ENCODE data around the gene SCAND1. TPM values are rescaled to one million over a fixed set of nuclear protein-coding genes. Genes with fewer than 3 reads are reported as not detected.

SCAND1 gene
- total RNA-seq, 3 donors from 2014 or later: 87.5 to 103 (median 89.6) TPM

GRCh38 chr20:35908007-35908406 lies 46.3 kb downstream of the SCAND1 start:
- H3K4me1 ChIP-seq: no peaks in the 10 kb centered on the region
- H3K9me3 ChIP-seq: no peaks in the 10 kb centered on the region
- no peak for DNase-seq (ENCODE audit: low spot score in 2 of 2)
- H3K27ac ChIP-seq: no peak overlapping the region
- no peaks in the 10 kb centered on the region for H3K36me3 ChIP-seq
- no peak for TF ChIP-seq POLR2A (IDR thresholded peaks at IDR 0.05)
- no peak for TF ChIP-seq POLR2AphosphoS5 (IDR thresholded peaks at IDR 0.05)
- TF ChIP-seq CTCF (IDR thresholded peaks at IDR 0.05): no peak
- intact Hi-C loops (cut with DNase I; ENCODE audit: low total_unique reads): no loop called here
- H3K4me3 ChIP-seq: no peak overlapping the region
- no peaks in the 10 kb centered on the region for H3K27me3 ChIP-seq

- no peaks in the 10 kb centered on the region for H3K4me1 ChIP-seq
- H3K9me3 ChIP-seq: no peaks in the 10 kb centered on the region
- DNase-seq (ENCODE audit: low spot score in 2 of 2): no peak
- H3K4me3 ChIP-seq: no peak overlapping the region
- TF ChIP-seq POLR2AphosphoS5 (IDR thresholded peaks at IDR 0.05): no peak
- TF ChIP-seq POLR2A (IDR thresholded peaks at IDR 0.05): no peak
- TF ChIP-seq CTCF (IDR thresholded peaks at IDR 0.05): no peak
- intact Hi-C loops (cut with DNase I; ENCODE audit: low total_unique reads): no loop called here
- no peaks in the 10 kb centered on the region for H3K36me3 ChIP-seq
- no peaks in the 10 kb centered on the region for H3K27me3 ChIP-seq
- H3K27ac ChIP-seq: peak overlapping the region in 1 of 2 donors; percentile 6
Observed at GRCh38 chr20:35907017-35907701, 47.1 kb downstream of the SCAND1 start.

GRCh38 chr20:35904982-35905663 lies 49.2 kb downstream of the SCAND1 start:
- no peaks in the 10 kb centered on the region for H3K9me3 ChIP-seq
- no peaks in the 10 kb centered on the region for H3K27me3 ChIP-seq
- DNase-seq (ENCODE audit: low spot score in 2 of 2): no peak
- no peak overlapping the region for H3K27ac ChIP-seq
- TF ChIP-seq CTCF (IDR thresholded peaks at IDR 0.05) (no peak), POLR2AphosphoS5 (IDR thresholded peaks at IDR 0.05) (no peak), POLR2A (IDR thresholded peaks at IDR 0.05) (no peak)
- H3K36me3 ChIP-seq: no peaks in the 10 kb centered on the region
- no peaks in the 10 kb centered on the region for H3K4me1 ChIP-seq
- no peak overlapping the region for H3K4me3 ChIP-seq
- intact Hi-C loops (cut with DNase I; ENCODE audit: low total_unique reads): no loop called here

GRCh38 chr20:35903843-35904242 lies 50.5 kb downstream of the SCAND1 start:
- H3K4me1 ChIP-seq: no peaks in the 10 kb centered on the region
- TF ChIP-seq POLR2AphosphoS5 (IDR thresholded peaks at IDR 0.05): no peak
- no peak for TF ChIP-seq POLR2A (IDR thresholded peaks at IDR 0.05)
- no peak for TF ChIP-seq CTCF (IDR thresholded peaks at IDR 0.05)
- no peak overlapping the region for H3K27ac ChIP-seq
- intact Hi-C loops (cut with DNase I; ENCODE audit: low total_unique reads): no loop called here
- no peaks in the 10 kb centered on the region for H3K9me3 ChIP-seq
- no peaks in the 10 kb centered on the region for H3K36me3 ChIP-seq
- H3K27me3 ChIP-seq: no peaks in the 10 kb centered on the region
- DNase-seq (ENCODE audit: low spot score in 2 of 2): no peak
- H3K4me3 ChIP-seq: no peak overlapping the region

Other genes starting within 250 kb of the SCAND1 start
- gene RBM39, start 212.2 kb downstream of the SCAND1 start, total RNA-seq: 100 to 1,000 TPM; 305 to 660 (median 527) TPM
- 10 to 100 TPM; 48.5 to 60.0 (median 59.7) TPM for gene PHF20, start 182.5 kb downstream of the SCAND1 start, total RNA-seq
- gene CNBD2, start 14.1 kb upstream of the SCAND1 start, total RNA-seq: 1 to 10 TPM; 2.2 to 6.7 (median 2.3) TPM
- gene EPB41L1, start 200.2 kb upstream of the SCAND1 start, total RNA-seq: 10 to 100 TPM; 37.0 to 66.4 (median 43.7) TPM

All from breast epithelium (tissue), 4 donors.